Bronchus fibroblast of lung (primary cell): ENCODE results near the gene ARMC3. TPM values are rescaled to one million over a fixed set of nuclear protein-coding genes. Genes with fewer than 3 reads are reported as not detected.

Experiments
- total RNA-seq: library from RNA; depleted of rRNA; stranded (reverse); fragments of >200 nt; gene quantifications from 2 replicates; pipeline ENCODE4 v1.2.3, GENCODE V29; 2015

The ARMC3 gene, protein sequence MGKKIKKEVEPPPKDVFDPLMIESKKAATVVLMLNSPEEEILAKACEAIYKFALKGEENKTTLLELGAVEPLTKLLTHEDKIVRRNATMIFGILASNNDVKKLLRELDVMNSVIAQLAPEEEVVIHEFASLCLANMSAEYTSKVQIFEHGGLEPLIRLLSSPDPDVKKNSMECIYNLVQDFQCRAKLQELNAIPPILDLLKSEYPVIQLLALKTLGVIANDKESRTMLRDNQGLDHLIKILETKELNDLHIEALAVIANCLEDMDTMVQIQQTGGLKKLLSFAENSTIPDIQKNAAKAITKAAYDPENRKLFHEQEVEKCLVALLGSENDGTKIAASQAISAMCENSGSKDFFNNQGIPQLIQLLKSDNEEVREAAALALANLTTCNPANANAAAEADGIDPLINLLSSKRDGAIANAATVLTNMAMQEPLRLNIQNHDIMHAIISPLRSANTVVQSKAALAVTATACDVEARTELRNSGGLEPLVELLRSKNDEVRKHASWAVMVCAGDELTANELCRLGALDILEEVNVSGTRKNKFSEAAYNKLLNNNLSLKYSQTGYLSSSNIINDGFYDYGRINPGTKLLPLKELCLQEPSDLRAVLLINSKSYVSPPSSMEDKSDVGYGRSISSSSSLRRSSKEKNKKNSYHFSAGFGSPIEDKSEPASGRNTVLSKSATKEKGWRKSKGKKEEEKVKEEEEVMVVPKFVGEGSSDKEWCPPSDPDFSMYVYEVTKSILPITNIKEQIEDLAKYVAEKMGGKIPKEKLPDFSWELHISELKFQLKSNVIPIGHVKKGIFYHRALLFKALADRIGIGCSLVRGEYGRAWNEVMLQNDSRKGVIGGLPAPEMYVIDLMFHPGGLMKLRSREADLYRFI
- total RNA-seq, result not detected in 2 replicates

DNA sequence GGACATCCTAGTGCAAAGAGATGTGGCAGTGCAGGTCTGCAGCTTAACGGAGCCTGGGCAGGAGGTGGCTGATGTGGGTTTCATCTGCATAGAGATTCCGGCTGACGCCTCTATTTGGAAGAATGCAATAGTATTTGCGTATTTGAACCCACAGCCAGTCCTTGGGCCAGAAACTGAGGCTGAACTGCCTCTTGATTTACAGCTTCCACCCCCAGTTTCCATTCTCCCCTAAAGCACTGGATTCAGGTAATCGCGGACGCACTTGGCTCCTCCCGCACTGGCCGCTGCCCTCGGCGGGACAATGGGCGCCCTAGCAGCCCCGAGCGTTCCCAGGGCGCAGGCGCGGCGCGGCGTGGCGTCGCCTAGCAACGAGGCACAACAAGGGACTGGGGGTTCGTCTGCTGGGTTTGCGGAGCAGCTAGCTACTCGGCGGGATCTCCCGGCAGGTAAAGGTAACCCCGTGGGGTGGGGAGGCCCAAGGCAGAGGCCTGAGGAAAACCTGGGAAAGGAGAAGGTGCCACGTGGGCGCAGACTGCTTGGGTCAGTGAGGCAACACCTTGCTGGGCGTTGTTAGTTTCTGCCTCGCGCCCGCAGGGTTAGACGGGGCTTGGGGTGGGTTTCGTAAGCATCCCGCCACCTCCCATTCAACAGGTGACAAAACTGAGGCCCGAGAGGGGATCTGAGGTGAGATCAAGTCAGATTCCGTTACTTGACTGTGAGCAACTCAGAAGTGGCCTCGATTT lies at the start of gene ARMC3:
Gene ARMC3 (plus strand): TSS at position 393 of the 743 bp plus-strand sequence. CDS start 3,944 bp downstream, outside the sequence.

Other genes with a start within 250 kb of the ARMC3 start
- 12.3 and 13.4 TPM in 2 replicates for gene PIP4K2A, start 213.5 kb upstream of the ARMC3 start, total RNA-seq
- 21.3 and 23.5 TPM in 2 replicates for gene MSRB2, start 167.5 kb downstream of the ARMC3 start, total RNA-seq